Neural cell (in vitro differentiated cells): Measurements from ENCODE around the gene PLCB4. TPM values are rescaled to one million over a fixed set of nuclear protein-coding genes. Genes with fewer than 3 reads are reported as not detected.

Experiments
- H2AFZ ChIP-seq: fragments of 200-600, 300-800 bp; sonication (generic), shearing (Covaris generic); 2 replicates; pipeline ENCODE4 v1.6.0; 2014; ENCODE audit warnings: low read depth, mild to moderate bottlenecking, antibody characterized with exemption, low read length, moderate library complexity
- H3F3A ChIP-seq: fragments of 200-600 bp; shearing (Covaris generic); 2 replicates; pipeline ENCODE4 v1.6.1; 2016; ENCODE audit warnings: mild to moderate bottlenecking, moderate library complexity, mixed read lengths, antibody characterized with exemption, low read length; ENCODE audit not compliant: insufficient read depth, poor library complexity, severe bottlenecking
- H3K27ac ChIP-seq: fragments of 200-600, 300-800 bp; sonication (generic), shearing (Covaris generic); 2 replicates; pipeline ENCODE4 v1.5.1; 2014; ENCODE audit warnings: mild to moderate bottlenecking, low read length, moderate library complexity
- H3K27me3 ChIP-seq: fragments of 300-800, 200-600 bp; sonication (generic), shearing (Covaris generic); 2 replicates; pipeline ENCODE4 v1.6.0; 2014; ENCODE audit warnings: mild to moderate bottlenecking, low read depth, low read length, moderate library complexity; ENCODE audit not compliant: insufficient read depth
- H3K36me3 ChIP-seq: fragments of 300-800, 200-600 bp; sonication (generic), shearing (Covaris generic); 2 replicates; pipeline ENCODE4 v1.5.1; 2014; ENCODE audit warnings: mild to moderate bottlenecking, antibody characterized with exemption, low read length, moderate library complexity; ENCODE audit not compliant: insufficient read depth
- H3K4me2 ChIP-seq: fragments of 300-800, 200-600 bp; sonication (generic), shearing (Covaris generic); 2 replicates; pipeline ENCODE4 v1.6.0; 2014; ENCODE audit warnings: mild to moderate bottlenecking, low read length
- H3K4me3 ChIP-seq: fragments of 300-800, 200-600 bp; sonication (generic), shearing (Covaris generic); 2 replicates; pipeline ENCODE4 v1.5.1; 2014; ENCODE audit warnings: mild to moderate bottlenecking, low read length, moderate library complexity
- H3K79me2 ChIP-seq: fragments of 200-600 bp; shearing (Covaris generic); replicated peaks from 2 replicates; pipeline ENCODE4 v1.6.0; 2014; ENCODE audit warnings: mild to moderate bottlenecking, low read length, moderate library complexity; ENCODE audit not compliant: insufficient read depth
- H3K9ac ChIP-seq: fragments of 300-800, 200-600 bp; sonication (generic), shearing (Covaris generic); 2 replicates; pipeline ENCODE4 v1.6.1; 2016; ENCODE audit warnings: mild to moderate bottlenecking, low read length, mixed read lengths
- H3K9me2 ChIP-seq: fragments of 200-600 bp; shearing (Covaris generic); 2 replicates; pipeline ENCODE4 v1.6.1; 2016; ENCODE audit warnings: mild to moderate bottlenecking, low read length, mixed read lengths; ENCODE audit not compliant: insufficient read depth
- H3K9me3 ChIP-seq: fragments of 200-600, 300-800 bp; sonication (generic), shearing (Covaris generic); 2 replicates; pipeline ENCODE4 v1.6.1; 2016; ENCODE audit warnings: mild to moderate bottlenecking, mixed run types, low read length, moderate library complexity, mixed read lengths
- H4K20me1 ChIP-seq: fragments of 200-600 bp; shearing (Covaris generic); 2 replicates; pipeline ENCODE4 v1.6.1; 2016; ENCODE audit warnings: mild to moderate bottlenecking, mixed run types; ENCODE audit not compliant: insufficient read depth
- CTCF ChIP-seq: fragments of 450-650 bp; IDR thresholded peaks from 2 replicates; pipeline ENCODE4 v1.5.1; 2014; ENCODE audit warnings: antibody characterized with exemption, mild to moderate bottlenecking, moderate library complexity; ENCODE audit not compliant: poor library complexity, severe bottlenecking
- EP300 ChIP-seq: fragments of 450-650 bp; conservative IDR thresholded peaks from 2 replicates; pipeline ENCODE4 v1.6.1; 2014; ENCODE audit warnings: antibody characterized with exemption, mild to moderate bottlenecking, moderate library complexity; ENCODE audit not compliant: poor library complexity, severe bottlenecking
- EZH2 ChIP-seq: fragments of 200-600, 300-800 bp; shearing (Covaris generic), sonication (generic); IDR thresholded peaks from 2 replicates; pipeline ENCODE4 v1.6.1; 2014; ENCODE audit warnings: antibody characterized with exemption, low read length, borderline replicate concordance, mild to moderate bottlenecking; ENCODE audit not compliant: insufficient read depth, poor library complexity, severe bottlenecking
- MXI1 ChIP-seq: fragments of 450-650 bp; conservative IDR thresholded peaks from 2 replicates; pipeline ENCODE4 v1.6.1; 2014; ENCODE audit warnings: antibody characterized with exemption, mild to moderate bottlenecking; ENCODE audit not compliant: poor library complexity, severe bottlenecking
- POLR2AphosphoS5 ChIP-seq: IDR thresholded peaks from 2 replicates; pipeline ENCODE4 v1.6.1; 2012
- RAD21 ChIP-seq: fragments of 450-650 bp; conservative IDR thresholded peaks from 2 replicates; pipeline ENCODE4 v1.6.1; 2014; ENCODE audit warnings: antibody characterized with exemption, mild to moderate bottlenecking, moderate library complexity
- REST ChIP-seq: IDR thresholded peaks from 2 replicates; pipeline ENCODE4 v1.6.1; 2012; ENCODE audit warnings: borderline replicate concordance
- SMC3 ChIP-seq: fragments of 450-650 bp; conservative IDR thresholded peaks from 2 replicates; pipeline ENCODE4 v1.6.1; 2014; ENCODE audit warnings: antibody characterized with exemption, mild to moderate bottlenecking, moderate library complexity; ENCODE audit not compliant: poor library complexity
- TAF1 ChIP-seq: IDR thresholded peaks from 2 replicates; pipeline ENCODE4 v1.6.1; 2012; ENCODE audit warnings: low read depth
- polyA plus RNA-seq: library from polyadenylated mRNA; depleted of rRNA; stranded (reverse); fragments of >200 nt; gene quantifications from 2 replicates; pipeline ENCODE4 v1.2.3, GENCODE V29; 2014

The PLCB4 gene
- polyA plus RNA-seq, 1 donor from 2014 or later, result 13.1 TPM

GRCh38 chr20:9399322-9399721 is 330.4 kb downstream of the PLCB4 start:
- Histone ChIP-seq H3K9ac (no peak overlapping the region), H3K4me3 (no peak overlapping the region), H3F3A (no peaks in the 10 kb centered on the region), H3K36me3 (no peaks in the 10 kb centered on the region), H3K9me2 (no peaks in the 10 kb centered on the region), H3K27ac (no peak overlapping the region), H4K20me1 (no peaks in the 10 kb centered on the region), H3K27me3 (no peaks in the 10 kb centered on the region), H2AFZ (no peak overlapping the region), H3K79me2 (no peaks in the 10 kb centered on the region), H3K9me3 (no peaks in the 10 kb centered on the region), H3K4me2 (no peak overlapping the region)
- TF ChIP-seq REST, result no peak
- TF ChIP-seq RAD21, result no peak
- TF ChIP-seq EZH2, result no peak
- no peak for TF ChIP-seq EP300
- TF ChIP-seq CTCF, result no peak
- no peak for TF ChIP-seq SMC3
- no peak for TF ChIP-seq MXI1
- no peak for TF ChIP-seq TAF1
- no peak for TF ChIP-seq POLR2AphosphoS5

GRCh38 chr20:9400171-9401025 is 331.5 kb downstream of the PLCB4 start:
- Histone ChIP-seq H3F3A (no peaks in the 10 kb centered on the region), H4K20me1 (no peaks in the 10 kb centered on the region), H3K27me3 (no peaks in the 10 kb centered on the region), H2AFZ (no peak overlapping the region), H3K4me2 (no peak overlapping the region), H3K4me3 (no peak overlapping the region), H3K9me2 (no peaks in the 10 kb centered on the region), H3K36me3 (no peaks in the 10 kb centered on the region), H3K9me3 (no peaks in the 10 kb centered on the region), H3K9ac (no peak overlapping the region), H3K79me2 (no peaks in the 10 kb centered on the region), H3K27ac (no peak overlapping the region)
- no peak for TF ChIP-seq SMC3
- TF ChIP-seq TAF1, result no peak
